ENCODE data around the gene CTSH.
A peak's percentile ranks its signal among the peaks of the same experiment; 100 is the strongest.

DNA sequence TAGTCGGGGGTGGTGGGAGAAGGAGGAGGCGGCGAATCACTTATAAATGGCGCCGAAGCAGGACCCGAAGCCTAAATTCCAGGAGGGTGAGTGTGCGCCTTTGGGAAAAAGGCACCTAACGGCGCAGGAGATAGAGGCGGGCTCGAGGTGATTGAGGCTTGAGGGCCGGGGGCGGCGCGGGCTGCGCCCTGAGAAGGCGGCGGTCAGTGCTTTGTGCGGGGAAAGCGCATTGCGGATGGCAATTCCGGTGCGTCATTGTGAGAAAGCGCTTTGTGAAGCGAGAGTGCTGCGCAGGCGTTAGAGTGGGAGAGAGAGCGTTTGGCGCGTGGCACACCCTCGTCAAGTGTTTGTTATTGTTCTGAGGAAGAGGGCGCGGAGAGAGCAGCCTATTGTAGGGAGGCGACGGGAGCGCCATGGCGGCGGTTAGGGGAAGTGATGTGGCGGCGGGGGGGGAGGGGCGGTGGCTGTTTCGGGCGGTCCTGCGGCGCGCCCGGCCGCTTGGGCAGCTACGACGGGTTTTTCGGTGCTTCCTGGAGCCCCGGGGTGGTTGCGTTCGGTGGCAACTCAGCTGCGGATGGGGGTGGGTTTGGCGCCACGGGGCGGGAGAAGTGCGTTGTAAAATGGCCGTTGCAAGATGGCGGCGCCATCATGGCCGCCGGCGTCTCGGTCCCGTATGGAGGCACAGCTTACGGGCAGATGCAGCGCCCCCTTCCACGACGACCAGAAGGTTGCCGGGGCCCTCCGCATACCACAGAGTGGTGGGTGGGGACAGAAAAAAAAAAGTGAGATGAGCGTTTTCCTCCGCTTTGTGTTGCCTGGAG is 71.7 kb downstream of the CTSH start:
- TF ChIP-seq POLR2A (IDR thresholded peaks at IDR 0.05): peak in 1 of 2 donors; percentile 75
- TF ChIP-seq, protein P1, sequence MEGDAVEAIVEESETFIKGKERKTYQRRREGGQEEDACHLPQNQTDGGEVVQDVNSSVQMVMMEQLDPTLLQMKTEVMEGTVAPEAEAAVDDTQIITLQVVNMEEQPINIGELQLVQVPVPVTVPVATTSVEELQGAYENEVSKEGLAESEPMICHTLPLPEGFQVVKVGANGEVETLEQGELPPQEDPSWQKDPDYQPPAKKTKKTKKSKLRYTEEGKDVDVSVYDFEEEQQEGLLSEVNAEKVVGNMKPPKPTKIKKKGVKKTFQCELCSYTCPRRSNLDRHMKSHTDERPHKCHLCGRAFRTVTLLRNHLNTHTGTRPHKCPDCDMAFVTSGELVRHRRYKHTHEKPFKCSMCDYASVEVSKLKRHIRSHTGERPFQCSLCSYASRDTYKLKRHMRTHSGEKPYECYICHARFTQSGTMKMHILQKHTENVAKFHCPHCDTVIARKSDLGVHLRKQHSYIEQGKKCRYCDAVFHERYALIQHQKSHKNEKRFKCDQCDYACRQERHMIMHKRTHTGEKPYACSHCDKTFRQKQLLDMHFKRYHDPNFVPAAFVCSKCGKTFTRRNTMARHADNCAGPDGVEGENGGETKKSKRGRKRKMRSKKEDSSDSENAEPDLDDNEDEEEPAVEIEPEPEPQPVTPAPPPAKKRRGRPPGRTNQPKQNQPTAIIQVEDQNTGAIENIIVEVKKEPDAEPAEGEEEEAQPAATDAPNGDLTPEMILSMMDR (IDR thresholded peaks at IDR 0.05): peak in 2 of 4 experiments; percentile 29 to 37
